Daoy (cell line): Measurements from ENCODE around the gene RNF213. TPM values are rescaled to one million over a fixed set of nuclear protein-coding genes. Genes with fewer than 3 reads are reported as not detected.
"Not testable (repeated sequence)": the region's sequence is repeated elsewhere in the genome, so short reads cannot be mapped to it uniquely, and the experiment has no call there.

Experiments used
- DNase-seq: peaks from one replicate; pipeline ENCODE4 v3.0.0-alpha.2; 2015; ENCODE audit warnings: low read depth
- total RNA-seq: library from RNA; depleted of rRNA; stranded (reverse); fragments of >200 nt; shearing (Covaris generic); gene quantifications from 2 replicates; pipeline ENCODE4 v1.2.3, GENCODE V29; 2014

The RNF213 gene
- total RNA-seq, 1 experiment from 2014 or later: 19.0 TPM

GRCh38 chr17:80316927-80317705 is 56.5 kb downstream of the RNF213 start:
- no peak for DNase-seq

- DNase-seq: no peak
Observed at GRCh38 chr17:80317706-80317980, 57.0 kb downstream of the RNF213 start.

GRCh38 chr17:80318166-80318565 is 57.5 kb downstream of the RNF213 start:
- no peak for DNase-seq

GRCh38 chr17:80319262-80319998 is 58.8 kb downstream of the RNF213 start:
- no peak for DNase-seq

- DNase-seq: no peak
Observed at GRCh38 chr17:80319999-80320344, 59.3 kb downstream of the RNF213 start.

- DNase-seq: no peak
Observed at GRCh38 chr17:80320496-80320895, 59.8 kb downstream of the RNF213 start.

- no peak for DNase-seq
Observed at GRCh38 chr17:80322864-80323263, 62.2 kb downstream of the RNF213 start.

- DNase-seq: no peak
Observed at GRCh38 chr17:80323982-80324381, 63.3 kb downstream of the RNF213 start.

- no peak for DNase-seq
Observed at GRCh38 chr17:80327518-80327917, 66.9 kb downstream of the RNF213 start.

- DNase-seq: no peak
Observed at GRCh38 chr17:80328634-80329380, 68.2 kb downstream of the RNF213 start.

GRCh38 chr17:80329421-80329820 is 68.8 kb downstream of the RNF213 start:
- not testable (repeated sequence) for DNase-seq

- DNase-seq: no peak
Observed at GRCh38 chr17:80330276-80330675, 69.6 kb downstream of the RNF213 start.

- not testable (repeated sequence) for DNase-seq
Observed at GRCh38 chr17:80330938-80331337, 70.3 kb downstream of the RNF213 start.

- no peak for DNase-seq
Observed at GRCh38 chr17:80331820-80332219, 71.2 kb downstream of the RNF213 start.

GRCh38 chr17:80337195-80337895 is 76.7 kb downstream of the RNF213 start:
- no peak for DNase-seq

- no peak for DNase-seq
Observed at GRCh38 chr17:80339118-80339517, 78.5 kb downstream of the RNF213 start.

- no peak for DNase-seq
Observed at GRCh38 chr17:80339731-80340456, 79.2 kb downstream of the RNF213 start.

GRCh38 chr17:80345321-80345720 is 84.7 kb downstream of the RNF213 start:
- no peak for DNase-seq

- no peak for DNase-seq
Observed at GRCh38 chr17:80345841-80346497, 85.3 kb downstream of the RNF213 start.

- DNase-seq: no peak
Observed at GRCh38 chr17:80346498-80347275, 86.0 kb downstream of the RNF213 start.
